GM19372 (cell line): ENCODE results near the gene SLC22A9.

ENCODE experiments used
- ATAC-seq: cut with Tn5 transposase; IDR thresholded peaks from one replicate; pipeline ENCODE4 v1.9.1; 2021; ENCODE audit warnings: mild to moderate bottlenecking, low read depth, moderate library complexity; ENCODE audit not compliant: unreplicated experiment

The SLC22A9 gene

DNA sequence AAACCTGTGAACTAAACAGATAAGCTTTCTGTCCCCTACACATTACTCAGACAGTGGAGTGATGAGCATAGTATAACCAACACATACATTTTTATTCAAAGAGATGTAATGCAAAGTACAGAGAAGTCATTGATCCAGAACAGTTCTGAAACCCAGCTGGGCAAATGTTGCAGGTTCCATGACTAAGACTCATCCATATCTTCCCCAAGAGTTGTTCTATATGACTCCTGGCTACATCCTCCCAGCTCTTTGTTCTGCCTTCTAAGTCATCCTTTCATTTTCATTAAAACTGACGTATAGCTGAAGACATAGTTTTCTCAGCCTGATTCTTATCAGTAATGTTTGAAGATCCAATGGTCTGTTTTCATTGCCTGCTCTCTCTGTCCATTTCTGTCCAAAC lies 74.1 kb downstream of the SLC22A9 start:
- ATAC-seq = no peak

DNA sequence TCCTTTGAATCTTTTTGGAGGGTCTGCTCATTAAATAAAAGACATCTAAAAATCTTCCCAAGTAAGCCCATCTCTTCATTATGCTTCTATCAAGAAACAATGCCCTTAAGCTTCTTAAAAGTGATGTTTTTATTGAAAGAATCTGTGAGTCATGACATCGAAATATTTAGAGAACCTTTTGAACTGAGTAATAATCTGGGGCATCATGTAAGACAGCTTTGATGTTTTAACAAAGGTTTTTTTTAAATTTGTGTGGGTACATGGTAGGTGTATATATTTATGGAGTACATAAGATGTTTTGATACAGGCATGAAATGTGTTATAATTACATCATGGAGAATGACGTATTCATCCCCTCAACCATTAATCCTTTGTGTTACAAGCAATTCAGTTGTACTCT lies 74.6 kb downstream of the SLC22A9 start:
- ATAC-seq = no peak

DNA sequence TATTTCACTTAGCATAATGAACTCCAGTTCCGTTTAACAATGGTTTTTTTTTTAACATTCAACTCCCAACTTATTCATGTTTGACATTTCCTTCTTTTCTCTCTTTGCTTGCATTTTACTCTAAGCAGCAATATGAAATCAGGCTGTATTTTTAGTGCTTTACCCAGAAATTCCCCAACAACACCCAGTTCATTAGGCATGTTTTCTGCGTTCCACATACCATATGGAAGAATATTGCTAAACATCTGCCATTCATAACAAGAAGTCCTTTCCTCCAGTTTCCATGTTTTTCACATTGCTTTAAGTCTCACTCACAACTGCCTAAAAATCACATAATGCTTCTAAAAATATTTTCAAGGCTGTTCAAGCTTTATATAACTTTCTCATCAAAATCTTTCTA lies 75.5 kb downstream of the SLC22A9 start:
- no peak for ATAC-seq

DNA sequence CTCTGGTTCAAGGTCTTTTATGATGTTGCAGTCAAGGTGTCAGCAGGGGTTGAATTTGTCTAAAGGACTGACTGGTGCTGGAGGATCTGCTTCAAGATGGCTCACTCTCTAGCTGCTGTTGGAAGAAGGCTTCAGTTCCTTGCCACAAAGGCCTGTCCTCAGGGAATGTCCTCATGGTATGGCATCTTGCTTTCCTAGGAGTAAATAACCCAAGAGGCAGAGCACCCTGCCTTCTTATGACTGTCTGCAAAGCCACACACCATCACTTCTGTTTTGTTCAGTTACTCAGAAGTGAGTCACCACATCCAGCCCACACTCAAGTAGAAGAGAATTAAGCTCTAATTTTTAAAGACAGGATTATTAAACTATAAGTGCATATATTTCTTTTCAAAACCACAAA lies 76.1 kb downstream of the SLC22A9 start:
- no peak for ATAC-seq

DNA sequence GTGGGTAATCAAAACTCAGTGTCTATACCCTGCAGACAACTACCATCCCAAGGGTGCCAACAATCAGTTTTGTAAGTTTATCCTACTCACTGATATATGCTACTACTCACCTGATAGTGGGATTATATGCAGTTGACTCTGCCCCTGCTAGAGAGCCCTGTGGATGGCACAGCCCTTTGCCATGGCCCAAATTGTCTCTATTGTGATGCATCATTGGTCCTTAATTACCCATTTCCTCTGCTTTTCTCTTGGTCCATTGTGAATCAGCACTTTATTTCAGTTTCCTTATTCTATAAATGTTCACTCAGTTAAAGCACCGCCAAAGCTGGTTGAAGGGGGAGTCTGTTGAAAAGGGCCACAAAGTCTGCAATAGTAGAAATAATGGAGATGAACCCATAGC lies 79.1 kb downstream of the SLC22A9 start:
- ATAC-seq = no peak

DNA sequence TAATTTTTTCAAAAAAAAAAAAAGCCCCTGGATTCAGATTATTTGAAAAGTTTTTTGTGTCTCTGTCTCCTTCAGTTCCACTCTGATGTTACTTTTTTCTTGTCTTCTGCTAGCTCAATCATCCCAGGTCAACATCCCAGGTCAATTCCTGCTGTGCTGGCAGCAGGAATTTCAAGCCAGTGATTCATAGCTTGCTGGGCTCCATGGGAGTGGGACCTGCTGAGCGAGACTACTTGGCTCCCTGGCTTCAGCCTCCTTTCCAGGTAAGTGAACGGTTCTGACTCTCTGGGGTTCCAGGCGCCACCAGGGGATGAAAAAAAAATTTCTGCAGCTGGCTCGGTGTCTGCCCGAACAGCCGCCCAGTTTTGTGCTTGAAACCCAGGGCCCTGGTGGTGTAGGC lies 90.0 kb downstream of the SLC22A9 start:
- ATAC-seq = no peak
